ENCODE data around the gene RBP5.

- no peak for TF ChIP-seq CTCF (IDR thresholded peaks at IDR 0.05)
- TF ChIP-seq POLR2A (IDR thresholded peaks at IDR 0.05): no peak
These were observed 24.7 kb downstream of the RBP5 start for GRCh38 chr12:7103837-7104584.

Data from lower leg skin (tissue), 3 donors.